ENCODE measurements around the gene RDH11. TPM values are rescaled to one million over a fixed set of nuclear protein-coding genes. Genes with fewer than 3 reads are reported as not detected.

The RDH11 gene
- total RNA-seq, 2 experiments from 2014 or later: 31.1 to 37.7 TPM

GRCh38 chr14:67738740-67739504 lies 43.4 kb upstream of the RDH11 start:
- H3K4me3 ChIP-seq (ENCODE audit: low read depth, low read length, poor library complexity, severe bottlenecking): no peak overlapping the region
- no peak overlapping the region for H2AFZ ChIP-seq (ENCODE audit: low read length)
- no TSS peak for BruUV-seq (replicated peaks)
- H3K9me3 ChIP-seq (ENCODE audit: low read length): no peaks in the 10 kb centered on the region
- no peak for DNase-seq (ENCODE audit: low spot score)
- no peaks in the 10 kb centered on the region for H3K4me1 ChIP-seq (ENCODE audit: insufficient read depth, low read length, poor library complexity, severe bottlenecking)
- POLR2A ChIA-PET: no interaction called here
- CTCF ChIA-PET (ENCODE audit: unreplicated experiment): no interaction called here
- H4K20me1 ChIP-seq (ENCODE audit: insufficient read depth, low read length): no peaks in the 10 kb centered on the region
- TF ChIP-seq CTCF (conservative IDR thresholded peaks at IDR 0.05; ENCODE audit: low read length) (no peak), EZH2phosphoT487 (IDR thresholded peaks at IDR 0.05; ENCODE audit: borderline replicate concordance, low read depth, low read length) (no peak)
- no peaks in the 10 kb centered on the region for H3K36me3 ChIP-seq (ENCODE audit: insufficient read depth, low read length)
- H3K4me2 ChIP-seq (ENCODE audit: low read length): no peak overlapping the region
- intact Hi-C loops (cut with micrococcal nuclease; ENCODE audit: unreplicated experiment): no loop called here
- no peaks in the 10 kb centered on the region for H3K9me2 ChIP-seq (ENCODE audit: insufficient read depth, low read length)
- H3K79me2 ChIP-seq (ENCODE audit: insufficient read depth, low read depth, low read length): no peaks in the 10 kb centered on the region
- no peak overlapping the region for H3K27ac ChIP-seq (ENCODE audit: low read depth, low read length, poor library complexity, severe bottlenecking)

- intact Hi-C loops (cut with micrococcal nuclease; ENCODE audit: unreplicated experiment): no loop called here
- Histone ChIP-seq H2AFZ (ENCODE audit: low read length) (no peak overlapping the region), H3K4me3 (ENCODE audit: low read depth, low read length, poor library complexity, severe bottlenecking) (no peak overlapping the region), H3K9me2 (ENCODE audit: insufficient read depth, low read length) (no peaks in the 10 kb centered on the region), H3K36me3 (ENCODE audit: insufficient read depth, low read length) (no peaks in the 10 kb centered on the region), H3K79me2 (ENCODE audit: insufficient read depth, low read depth, low read length) (no peaks in the 10 kb centered on the region), H3K4me2 (ENCODE audit: low read length) (no peak overlapping the region), H4K20me1 (ENCODE audit: insufficient read depth, low read length) (no peaks in the 10 kb centered on the region), H3K4me1 (ENCODE audit: insufficient read depth, low read length, poor library complexity, severe bottlenecking) (no peaks in the 10 kb centered on the region), H3K27ac (ENCODE audit: low read depth, low read length, poor library complexity, severe bottlenecking) (no peak overlapping the region), H3K9me3 (ENCODE audit: low read length) (no peaks in the 10 kb centered on the region)
- TF ChIP-seq EZH2phosphoT487 (IDR thresholded peaks at IDR 0.05; ENCODE audit: borderline replicate concordance, low read depth, low read length): no peak
- TF ChIP-seq CTCF (conservative IDR thresholded peaks at IDR 0.05; ENCODE audit: low read length): no peak
- DNase-seq (ENCODE audit: low spot score): no peak
- BruUV-seq (replicated peaks): no TSS peak
- CTCF ChIA-PET (ENCODE audit: unreplicated experiment): no interaction called here
- POLR2A ChIA-PET: no interaction called here
Measured at GRCh38 chr14:67736771-67737170, 41.2 kb upstream of the RDH11 start.

Data from OCI-LY7 (cell line).